NB4 (cell line): ENCODE data around the gene PDE4DIP.
"Not testable (repeated sequence)": the region's sequence is repeated elsewhere in the genome, so short reads cannot be mapped to it uniquely, and the experiment has no call there.

Experiments
- POLR2A ChIP-seq: IDR thresholded peaks from 2 replicates; pipeline ENCODE4 v1.6.1; 2011; ENCODE audit warnings: mild to moderate bottlenecking; ENCODE audit not compliant: insufficient read length; ENCODE audit errors: extremely low read depth
- TF ChIP-seq, protein P1 (sequence below): IDR thresholded peaks from one replicate; pipeline ENCODE4 v1.5.1; 2012; ENCODE audit warnings: low read depth, low read length
- TF ChIP-seq, protein P2 (sequence below): IDR thresholded peaks from 2 replicates; pipeline ENCODE4 v1.6.1; 2011; ENCODE audit warnings: low read depth, low read length

DNA sequence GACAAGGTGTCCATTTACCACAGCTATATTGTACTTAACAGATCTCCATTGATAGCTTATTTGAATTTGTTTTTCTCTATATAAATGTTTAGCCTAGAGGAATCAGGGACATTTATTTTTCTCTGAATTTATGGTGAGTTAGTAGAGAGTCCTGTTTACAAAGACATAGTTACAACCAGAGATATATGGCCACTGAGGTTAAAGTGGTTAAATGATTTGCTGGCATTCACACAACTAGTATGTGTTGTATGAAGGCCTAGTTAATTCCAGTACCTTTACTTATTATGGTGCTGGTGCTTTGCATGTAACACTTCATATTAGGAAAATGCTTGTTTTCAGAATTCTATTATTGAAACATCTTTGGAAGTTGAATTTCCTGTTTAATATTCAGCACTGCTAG, 6.6 kb downstream of the PDE4DIP start:
- TF ChIP-seq POLR2A: not testable (repeated sequence)
- TF ChIP-seq, protein P1, sequence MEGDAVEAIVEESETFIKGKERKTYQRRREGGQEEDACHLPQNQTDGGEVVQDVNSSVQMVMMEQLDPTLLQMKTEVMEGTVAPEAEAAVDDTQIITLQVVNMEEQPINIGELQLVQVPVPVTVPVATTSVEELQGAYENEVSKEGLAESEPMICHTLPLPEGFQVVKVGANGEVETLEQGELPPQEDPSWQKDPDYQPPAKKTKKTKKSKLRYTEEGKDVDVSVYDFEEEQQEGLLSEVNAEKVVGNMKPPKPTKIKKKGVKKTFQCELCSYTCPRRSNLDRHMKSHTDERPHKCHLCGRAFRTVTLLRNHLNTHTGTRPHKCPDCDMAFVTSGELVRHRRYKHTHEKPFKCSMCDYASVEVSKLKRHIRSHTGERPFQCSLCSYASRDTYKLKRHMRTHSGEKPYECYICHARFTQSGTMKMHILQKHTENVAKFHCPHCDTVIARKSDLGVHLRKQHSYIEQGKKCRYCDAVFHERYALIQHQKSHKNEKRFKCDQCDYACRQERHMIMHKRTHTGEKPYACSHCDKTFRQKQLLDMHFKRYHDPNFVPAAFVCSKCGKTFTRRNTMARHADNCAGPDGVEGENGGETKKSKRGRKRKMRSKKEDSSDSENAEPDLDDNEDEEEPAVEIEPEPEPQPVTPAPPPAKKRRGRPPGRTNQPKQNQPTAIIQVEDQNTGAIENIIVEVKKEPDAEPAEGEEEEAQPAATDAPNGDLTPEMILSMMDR: not testable (repeated sequence)
- TF ChIP-seq, protein P2, sequence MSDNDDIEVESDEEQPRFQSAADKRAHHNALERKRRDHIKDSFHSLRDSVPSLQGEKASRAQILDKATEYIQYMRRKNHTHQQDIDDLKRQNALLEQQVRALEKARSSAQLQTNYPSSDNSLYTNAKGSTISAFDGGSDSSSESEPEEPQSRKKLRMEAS: not testable (repeated sequence)
